Measurements from ENCODE around the gene ANKRD66.
"Not testable (repeated sequence)": the region's sequence is repeated elsewhere in the genome, so short reads cannot be mapped to it uniquely, and the experiment has no call there.

The ANKRD66 gene

DNA sequence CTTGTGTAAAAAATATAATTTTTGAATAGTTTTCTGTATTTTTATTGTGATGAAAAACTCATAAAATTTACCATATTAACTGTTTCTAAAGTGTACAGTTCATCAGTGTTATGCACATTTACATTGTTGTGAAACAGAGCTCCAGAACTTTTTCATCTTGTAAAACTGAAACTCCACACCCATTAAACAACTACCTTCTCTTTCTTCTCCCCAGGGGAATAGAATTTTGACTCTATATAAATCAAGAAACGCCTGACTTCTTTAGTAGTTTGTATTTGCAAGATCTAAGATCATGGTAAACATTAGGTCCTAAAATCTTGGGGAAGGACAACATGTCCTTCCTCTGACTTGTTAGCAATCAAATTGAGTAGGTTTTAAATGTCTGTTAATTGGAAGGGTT, 9.1 kb downstream of the ANKRD66 start:
- no peak for DNase-seq (ENCODE audit: low read depth)

DNA sequence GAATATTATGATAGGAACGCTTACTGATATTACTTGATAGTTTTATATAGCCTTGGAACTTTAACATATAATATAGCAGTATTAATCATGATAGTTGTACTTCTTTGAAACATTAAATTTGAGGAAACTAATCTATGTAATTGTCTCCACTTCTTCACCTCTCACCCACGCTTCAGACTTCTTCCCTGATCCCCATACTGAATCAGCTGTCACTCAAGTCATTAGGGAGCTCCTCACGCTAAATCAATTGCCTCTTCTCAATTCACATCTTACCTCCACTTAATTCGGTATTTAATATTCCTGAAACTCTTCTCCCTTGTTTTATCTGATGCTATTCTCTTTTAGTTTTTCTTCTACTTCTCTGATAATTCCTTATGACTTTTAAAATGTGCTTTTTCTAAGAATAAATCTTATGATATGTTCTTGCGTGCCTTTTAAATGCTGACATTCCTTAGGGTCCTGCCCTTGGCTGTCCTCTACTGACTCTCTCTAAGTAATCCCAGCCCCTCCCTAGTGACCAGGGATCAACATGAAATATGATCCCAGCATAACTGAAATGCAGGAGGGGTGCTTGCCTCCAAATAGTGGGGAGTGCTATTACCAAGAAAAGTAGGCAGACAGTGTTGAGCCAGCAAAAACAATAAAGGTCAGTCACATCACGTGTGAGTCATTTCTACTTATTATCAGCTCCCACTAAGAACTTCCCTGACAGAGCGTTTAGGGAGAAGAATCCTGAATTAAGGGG, 9.9 kb downstream of the ANKRD66 start:
- DNase-seq (ENCODE audit: low read depth), result no peak

DNA sequence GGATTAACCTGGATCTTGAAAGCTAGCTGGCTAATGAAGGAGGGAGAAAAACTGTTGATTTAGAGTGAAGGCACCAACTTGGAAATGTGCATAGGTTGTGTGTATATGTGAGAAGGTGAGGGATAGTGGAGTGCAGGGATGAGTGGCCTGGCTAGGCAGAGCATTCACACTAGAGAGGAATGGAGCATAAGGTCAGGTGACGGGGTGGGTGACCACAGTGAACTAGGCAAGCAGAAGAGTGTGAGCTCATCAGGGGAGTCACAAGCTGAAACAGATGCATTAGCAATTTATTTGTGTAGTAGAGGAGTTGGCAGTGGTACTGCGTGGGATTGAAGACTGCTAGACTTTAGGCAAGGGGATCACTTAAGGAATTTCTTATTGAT, 10.5 kb downstream of the ANKRD66 start:
- DNase-seq (ENCODE audit: low read depth), result no peak

DNA sequence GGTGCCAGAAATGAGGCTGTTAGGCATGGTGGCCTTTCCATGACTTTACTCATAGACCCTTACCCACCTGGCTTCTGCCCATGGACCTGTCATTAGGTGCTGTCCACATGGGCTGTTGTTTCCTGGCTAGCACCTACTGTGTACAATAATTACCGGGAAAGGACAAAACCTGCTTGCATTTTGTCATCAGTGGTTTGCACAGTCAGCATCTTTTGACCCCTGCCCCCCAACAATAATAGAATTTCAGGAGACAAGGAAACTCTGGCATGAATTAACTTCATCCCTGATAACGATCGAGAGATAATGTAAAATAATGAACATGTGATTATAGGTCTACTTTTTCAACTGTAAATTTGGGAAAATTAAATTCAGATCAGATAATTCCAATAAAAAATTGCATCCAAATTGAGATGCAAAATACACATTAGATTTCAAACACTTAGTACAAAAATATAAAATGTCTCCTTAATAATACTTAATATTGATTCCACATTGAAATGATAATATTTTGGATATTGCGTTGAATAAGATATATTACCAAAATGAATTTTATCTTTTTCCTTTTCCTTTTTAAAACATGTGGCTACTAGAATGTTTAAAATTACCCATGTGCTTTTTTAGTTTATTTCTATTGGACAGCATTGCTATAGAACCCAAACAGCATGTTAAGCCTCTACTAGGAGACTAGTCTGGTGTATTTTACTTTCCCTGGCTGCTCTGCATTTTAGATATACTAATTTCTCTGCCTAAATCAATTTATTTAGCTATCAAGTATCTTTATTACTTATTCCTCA, 12.4 kb downstream of the ANKRD66 start:
- no peak for DNase-seq (ENCODE audit: low read depth)

DNA sequence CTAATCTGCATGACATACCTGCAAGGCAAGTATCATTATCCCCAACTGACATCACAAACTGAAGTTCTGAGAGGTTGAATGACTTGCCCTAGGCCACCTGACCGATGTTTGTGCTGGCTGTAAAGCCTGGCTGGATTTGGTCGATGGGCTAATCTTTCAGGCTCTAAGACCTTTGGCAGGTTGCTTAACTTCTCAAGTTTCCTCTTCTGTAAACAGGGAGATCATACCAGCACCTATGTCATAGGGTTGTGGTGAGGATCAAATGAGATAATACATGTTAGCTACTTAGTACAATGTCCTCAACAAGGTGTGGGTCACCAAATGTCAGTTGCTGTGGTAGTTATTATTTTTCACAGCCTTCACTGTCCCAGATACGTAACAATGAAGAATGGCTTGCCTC, 14.2 kb downstream of the ANKRD66 start:
- no peak for DNase-seq (ENCODE audit: low read depth)

DNA sequence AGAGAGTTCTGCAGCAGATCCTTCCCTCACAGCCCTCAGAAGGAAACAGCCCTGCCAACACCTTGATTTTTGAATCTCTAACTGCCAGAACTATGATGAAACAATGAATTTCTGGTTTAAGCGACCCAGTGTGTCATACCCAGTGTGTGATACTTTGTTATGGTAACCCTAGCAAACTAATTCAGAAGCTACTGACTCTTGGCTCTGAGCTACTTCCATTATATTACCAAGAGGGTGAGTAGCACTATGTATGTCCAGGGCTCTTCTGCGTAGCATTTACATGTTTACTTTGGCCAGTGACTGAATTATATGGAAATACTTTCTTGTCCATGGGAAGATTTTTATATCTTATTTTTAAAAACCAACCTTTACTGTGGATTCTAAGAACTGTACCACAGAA, 16.7 kb downstream of the ANKRD66 start:
- no peak for DNase-seq (ENCODE audit: low read depth)

DNA sequence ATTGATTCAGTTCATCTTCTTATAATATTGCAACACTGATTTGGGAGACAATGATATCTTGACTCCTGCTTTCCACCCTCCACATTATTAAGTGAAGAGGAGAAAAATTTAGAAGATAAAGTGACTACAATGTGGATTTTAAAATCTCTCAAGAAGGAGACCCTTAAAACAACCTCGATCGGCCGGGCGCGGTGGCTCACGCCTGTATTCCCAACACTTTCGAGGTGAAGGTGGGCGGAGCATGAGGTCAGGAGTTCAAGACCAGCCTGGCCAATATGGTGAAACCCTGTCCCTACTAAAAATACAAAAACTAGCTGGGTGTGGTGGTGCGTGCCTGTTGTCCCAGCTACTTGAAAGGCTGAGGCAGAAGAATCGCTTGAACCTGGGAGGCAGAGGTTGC, 17.5 kb downstream of the ANKRD66 start:
- DNase-seq (ENCODE audit: low read depth), result not testable (repeated sequence)

DNA sequence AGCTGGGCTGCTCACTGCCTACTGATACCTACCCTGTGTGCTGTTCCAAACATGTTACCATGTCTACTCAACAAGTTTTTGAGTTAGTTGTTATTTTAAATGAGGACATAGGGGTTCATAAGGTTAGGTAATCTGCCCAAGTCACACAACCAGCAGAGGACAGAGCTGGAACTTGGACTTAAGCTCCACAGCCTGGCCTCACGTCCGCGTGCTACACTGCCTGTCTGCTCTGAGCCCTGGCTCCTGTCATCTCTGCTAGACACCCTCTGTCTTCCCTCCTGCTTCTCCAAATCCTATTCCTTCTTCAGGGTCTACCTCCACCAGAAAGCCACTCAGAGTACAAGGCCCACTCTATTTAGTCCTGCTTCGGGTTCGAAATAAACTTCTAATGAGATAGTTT, 18.2 kb downstream of the ANKRD66 start:
- DNase-seq (ENCODE audit: low read depth), result no peak

DNA sequence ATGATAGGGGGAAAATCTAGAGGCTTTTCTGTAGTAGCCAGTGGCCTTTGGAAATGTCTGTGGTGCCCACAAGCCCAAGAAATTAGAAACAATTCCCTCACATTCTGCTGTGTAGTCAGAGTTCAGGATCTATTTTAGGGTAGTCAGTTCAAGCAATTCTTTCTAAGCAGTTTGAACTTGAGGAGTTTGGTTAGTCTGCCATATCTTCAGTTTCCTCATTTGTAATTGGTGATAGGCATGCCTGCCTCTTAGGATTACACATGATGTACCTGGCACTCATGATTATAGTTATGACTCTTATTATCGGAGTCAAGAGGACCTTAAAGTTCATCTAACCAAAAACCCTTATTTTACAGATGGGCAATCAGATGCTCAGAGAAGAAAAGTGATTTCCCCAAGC, 25.3 kb downstream of the ANKRD66 start:
- DNase-seq (ENCODE audit: low read depth), result no peak

DNA sequence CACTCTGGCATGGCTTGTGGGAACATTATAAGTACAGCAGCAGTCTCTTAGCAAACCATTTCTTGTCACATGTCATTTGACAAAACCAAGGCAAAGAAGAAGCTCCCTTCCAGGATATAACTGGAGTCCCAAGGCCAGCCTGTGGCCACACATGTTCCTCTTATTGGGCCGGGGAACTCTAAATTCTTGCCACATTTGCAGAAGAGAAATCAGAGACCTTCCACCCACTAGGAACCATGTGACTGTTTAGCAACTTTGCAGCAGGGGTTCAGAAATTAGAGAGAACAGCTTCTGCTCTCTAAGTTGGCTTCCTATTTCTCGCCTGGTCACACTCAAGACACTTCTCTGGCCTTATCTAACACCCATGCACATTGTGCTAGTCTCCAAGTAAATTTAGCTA, 26.0 kb downstream of the ANKRD66 start:
- DNase-seq (ENCODE audit: low read depth), result no peak

DNA sequence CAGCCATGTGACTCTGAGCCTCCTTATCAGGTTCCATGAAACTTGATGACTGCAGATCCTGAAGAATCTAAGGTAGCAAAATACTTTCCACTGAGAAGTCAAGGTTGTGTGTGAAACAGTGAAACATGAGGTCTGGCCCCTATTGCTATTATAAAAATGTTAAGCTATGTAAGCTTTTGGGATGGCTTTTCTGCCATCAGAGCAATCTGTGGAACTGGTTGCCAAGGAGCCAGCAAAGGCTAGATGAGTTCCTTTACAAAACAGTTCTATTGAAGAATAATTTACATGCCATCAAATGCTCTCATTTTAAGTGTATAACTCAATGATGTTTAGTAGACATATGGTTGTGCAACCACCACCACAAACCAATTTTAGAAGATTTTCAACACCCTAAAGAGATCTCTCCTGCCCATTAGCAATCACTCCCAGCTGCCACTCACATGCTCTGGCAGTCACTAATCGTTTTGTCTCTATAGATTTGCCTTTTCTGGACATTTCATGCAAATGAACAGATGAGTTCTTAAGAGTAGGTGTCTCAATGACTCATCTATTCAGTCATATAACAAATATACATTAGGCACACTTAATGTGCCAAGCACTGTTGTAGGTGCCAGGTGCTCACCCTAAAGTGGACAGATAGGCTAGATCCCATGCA, 26.6 kb downstream of the ANKRD66 start:
- DNase-seq (ENCODE audit: low read depth), result no peak

DNA sequence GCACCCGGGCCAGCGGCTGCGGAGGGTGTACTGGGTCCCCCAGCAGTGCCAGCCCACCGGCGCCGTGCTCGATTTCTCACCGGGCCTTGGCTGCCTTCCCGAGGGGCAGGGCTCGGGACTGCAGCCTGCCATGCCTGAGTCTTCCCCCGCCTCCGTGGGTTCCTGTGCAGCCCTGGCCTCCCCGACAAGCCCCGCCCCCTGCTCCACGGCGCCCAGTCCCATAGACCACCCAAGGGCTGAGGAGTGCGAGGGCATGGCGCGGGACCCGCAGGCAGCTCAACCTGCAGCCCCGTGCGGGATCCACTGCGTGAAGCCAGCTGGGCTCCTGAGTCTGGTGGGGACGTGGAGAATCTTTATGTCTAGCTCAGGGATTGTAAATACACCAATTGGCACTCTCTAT, 28.0 kb downstream of the ANKRD66 start:
- not testable (repeated sequence) for DNase-seq (ENCODE audit: low read depth)

DNA sequence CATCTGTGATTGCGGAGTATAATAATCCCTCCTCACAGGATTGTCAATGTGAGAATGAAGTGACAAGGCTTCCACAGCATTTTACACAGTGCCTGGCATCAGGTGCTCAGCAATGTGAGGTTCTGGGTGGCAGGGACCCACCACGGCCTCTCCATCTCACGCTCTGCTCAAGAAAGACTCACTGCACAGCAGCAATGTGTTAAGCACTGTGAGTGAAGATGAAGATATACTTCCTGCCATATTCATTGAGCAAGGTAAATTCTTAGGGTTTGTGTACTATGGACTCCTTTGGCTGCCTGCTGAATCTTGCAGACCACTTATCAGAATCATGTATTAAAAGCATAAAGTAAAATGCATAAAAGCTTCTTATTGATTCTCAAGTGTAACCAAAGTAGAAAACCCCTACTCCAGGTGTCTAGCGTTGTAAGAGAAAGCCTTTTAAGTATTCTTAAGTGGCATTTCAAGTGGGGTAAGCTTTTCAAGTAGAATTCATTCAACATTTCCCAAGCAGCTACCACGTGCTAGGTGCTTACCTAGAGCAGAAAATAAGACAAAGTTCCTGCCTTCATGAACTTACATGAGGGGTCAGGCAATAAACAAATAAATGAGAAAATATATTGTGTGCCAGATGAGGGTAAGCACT, 29.5 kb downstream of the ANKRD66 start:
- no peak for DNase-seq (ENCODE audit: low read depth)

DNA sequence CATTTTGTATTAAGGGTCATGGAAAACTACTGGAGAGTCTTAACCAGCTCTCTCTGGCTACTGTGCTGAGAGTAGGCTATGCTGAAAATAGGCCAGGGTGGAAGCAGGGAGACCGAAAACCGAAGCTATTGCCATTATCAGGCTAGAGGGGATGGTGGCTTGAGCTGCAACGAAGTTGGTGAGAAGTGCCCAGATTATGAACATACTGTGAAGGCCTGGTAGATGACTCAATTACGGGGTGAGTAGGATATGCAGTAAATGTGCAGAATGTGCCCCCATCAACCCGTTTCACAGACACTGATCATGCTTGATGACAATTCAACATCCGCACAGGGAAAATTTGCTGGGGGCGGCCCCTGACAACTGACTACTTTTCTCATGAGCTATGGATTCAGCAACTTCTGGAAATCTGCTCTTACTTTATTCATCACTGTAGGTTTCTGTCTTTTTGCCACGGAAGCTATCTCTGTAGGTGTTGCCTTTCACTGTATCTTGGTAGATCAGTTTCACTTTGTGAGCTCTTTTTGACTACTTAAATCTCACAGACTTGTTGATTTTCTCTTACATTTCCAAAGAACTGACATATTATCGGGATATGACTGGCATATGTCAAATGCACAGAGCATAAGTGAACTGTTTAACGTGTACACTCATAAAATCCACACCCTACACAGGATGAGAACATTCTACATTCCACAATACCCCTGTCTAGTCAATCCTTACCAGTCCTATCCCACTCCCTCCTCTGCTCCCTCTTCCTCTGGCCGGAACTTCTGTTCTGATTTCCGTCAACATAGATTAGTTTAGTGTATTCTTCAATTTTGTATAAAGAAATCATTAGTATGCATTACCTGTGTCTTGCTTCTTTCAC, 31.0 kb downstream of the ANKRD66 start:
- no peak for DNase-seq (ENCODE audit: low read depth)

DNA sequence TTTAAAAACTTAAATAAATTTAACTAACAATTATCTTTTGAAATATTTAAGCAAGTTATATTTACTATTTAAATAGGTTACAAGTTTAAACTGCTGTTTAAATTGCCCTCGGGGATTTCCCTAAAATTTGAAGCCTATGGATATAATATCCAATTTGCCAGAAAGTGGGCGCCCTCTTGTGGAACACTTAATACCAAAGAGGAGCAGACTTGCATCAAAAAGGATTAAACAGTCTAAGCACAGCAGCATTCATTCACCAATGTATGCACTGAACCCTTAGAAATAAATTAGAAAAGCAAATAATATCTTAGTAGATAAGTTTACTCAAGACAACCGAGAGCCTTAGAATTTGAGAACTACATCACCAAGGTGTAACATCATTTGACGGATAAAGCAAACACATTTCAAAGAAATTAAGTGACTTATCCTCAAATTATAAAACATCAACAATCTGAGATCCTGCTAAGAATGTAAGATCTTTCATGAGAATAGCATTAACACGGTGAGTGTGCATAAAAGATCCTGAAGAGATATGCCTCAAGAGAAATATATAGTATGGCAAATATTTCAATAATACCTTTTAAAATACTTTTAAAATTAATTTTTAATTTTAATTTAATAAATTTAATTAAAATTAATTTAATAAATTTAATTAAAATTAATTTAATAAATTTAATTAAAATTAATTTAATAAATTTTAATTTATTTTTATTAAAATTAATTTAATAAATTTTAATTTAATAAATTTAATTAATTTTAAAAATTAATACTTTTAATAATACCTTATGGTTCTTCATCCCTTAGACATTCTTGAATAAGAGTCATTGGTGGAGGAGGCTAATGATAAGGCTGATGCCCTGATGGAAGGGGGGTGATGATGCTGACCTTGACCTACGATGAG, 35.0 kb downstream of the ANKRD66 start:
- DNase-seq (ENCODE audit: low read depth), result no peak

DNA sequence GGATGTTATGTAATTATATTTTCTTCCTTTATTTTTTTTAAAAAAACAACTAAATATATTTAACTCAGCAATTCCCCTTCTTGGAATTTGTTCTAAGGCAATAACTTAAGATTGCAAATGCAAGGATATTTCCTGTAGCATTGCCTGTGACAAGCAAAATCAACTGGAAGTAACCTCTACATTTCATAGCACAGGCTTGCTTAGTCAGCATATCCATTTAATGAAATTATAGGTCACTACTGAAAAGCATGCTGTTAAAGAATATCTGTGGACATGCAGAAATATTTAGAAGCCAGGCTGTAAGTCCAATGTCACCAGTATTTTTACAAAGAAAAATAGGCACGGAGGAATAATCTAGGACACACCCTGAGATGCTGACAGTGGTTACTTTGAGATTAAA, 37.8 kb downstream of the ANKRD66 start:
- DNase-seq (ENCODE audit: low read depth), result no peak

DNA sequence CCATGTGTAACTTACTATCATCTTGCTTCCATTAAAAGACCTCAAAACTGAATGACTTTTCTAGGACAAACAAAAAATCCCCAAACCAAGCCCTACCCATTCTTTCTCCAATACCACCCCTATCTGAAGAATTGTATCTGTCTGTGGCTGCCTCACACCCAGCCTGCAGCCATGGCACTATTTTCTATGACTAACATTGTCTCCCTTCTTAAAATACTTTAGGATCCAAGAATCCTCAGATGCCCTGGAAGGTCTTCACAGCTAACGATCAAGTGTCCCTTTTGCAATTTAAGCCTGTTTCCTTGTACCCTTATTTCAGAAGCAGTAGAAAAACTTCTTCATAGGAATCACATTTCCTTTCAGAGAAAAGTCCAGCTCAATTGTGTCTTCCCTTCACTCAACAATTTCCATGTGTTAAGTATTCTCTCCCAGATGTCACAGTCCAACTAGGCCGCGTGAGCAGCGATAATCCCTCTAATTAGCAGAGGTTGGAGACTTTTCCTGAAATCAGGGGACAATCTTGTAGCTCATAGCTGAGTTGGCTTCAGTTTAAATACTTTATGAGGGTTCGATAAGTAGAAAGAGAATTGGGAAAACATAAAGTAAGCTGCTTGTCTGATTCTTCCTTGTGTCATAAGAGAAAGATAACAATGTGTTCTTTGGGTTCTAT, 41.3 kb downstream of the ANKRD66 start:
- DNase-seq (ENCODE audit: low read depth), result no peak

DNA sequence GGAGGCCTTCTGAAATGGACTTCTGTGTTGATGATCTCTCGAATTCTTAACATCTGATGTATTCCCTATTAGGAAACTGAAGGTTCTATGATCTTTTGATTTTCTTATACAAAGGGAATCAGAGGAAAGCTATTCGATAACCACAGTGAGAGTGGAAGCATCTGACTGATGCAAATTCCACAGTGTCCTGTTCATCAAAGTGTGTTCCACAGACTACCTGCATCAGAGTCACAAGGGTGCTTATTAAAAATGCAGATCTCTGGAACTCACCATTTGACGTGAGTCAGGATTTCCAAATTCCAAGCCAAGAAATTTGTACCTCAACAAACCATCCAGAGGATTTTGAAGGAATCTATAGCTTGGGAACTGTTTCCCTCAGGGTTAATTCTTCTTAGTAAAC, 42.1 kb downstream of the ANKRD66 start:
- no peak for DNase-seq (ENCODE audit: low read depth)

DNA sequence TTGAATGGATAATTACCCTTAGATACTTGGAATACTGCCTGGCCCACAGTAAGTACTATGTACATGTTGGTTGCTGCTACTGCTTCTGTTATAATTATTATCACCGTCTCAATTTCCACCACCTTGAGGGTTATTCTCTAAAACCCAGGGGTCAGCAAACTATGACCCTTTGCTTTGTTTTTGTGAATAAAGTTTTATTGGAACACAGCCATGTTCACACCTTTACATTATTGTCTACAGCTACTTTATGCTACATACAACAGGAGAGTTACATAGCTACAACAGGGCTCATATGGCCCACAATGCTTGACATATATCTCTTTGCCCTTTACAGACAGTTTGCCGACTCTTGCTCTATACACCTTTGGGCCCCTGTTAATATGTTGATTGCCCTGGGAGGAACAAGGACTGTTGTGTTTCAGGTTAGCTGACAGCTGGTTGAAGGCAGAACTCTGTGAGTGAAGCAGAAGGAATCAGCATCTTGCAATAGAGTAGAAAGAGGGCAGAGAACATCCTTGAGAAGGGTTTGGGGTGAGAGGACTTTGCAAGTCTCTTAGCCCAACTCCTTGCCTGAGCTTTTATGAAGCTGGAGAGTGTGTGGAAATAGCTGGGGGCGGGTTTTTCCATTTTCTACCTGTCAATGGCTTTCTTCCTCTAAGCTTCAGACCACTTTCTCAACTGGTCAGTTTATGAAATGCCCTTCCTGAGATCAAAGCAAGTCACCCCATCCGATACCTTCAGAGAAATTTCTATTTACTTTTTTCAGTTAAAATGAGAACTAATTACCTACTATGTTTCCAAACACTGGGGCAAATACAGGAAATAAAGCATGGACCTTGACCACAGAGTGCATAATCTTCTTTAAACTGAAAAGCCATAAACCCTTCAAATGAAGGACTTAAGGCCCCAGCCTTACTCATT, 43.0 kb downstream of the ANKRD66 start:
- DNase-seq (ENCODE audit: low read depth), result no peak

Data from T-helper 22 cell (primary cell).